ENCODE measurements around the gene NPLOC4.

Gene NPLOC4

DNA sequence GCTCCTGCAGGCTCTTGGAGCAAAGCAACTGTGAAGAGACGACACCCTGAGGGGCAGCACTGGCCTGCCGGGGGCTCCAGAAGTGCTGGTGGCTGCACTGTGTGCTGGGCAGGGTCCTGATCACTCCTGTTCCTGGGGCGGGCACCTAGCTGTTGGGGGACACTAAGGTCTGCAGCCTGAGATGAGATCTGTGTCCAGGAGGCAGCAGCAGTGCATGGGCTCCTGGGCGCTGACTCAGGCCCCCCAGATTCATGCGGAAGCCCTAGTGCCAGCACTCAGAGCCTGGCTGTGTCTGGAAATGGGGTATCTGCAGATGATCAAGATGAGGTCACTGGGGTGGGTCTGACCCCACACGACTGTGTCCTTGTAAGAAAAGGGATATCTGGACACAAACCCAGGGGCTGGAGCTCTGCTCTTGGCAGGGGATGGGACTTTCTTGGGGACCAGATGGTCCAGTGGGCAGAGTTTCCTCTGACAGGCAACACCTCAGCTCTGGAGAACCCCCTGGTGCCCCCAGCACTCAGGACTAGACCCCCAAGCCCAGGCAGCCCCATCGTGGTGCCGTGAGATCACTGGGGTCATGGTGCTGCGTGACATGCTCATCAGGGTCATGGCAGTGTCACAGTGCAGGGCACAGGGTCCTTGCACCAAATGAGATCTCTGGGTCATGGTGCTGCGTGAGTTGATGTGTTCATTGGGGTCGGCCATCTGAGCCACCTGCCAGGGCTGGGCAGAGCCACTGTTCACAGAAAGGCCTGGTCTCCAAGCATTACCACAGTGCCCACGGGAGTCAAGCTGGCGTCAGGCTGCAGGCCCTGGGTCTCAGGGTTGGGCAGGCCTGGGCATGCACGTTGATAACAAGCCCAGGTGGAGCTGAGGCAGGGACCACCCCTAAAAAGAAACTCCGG lies 94.2 kb downstream of the NPLOC4 start:
- TF ChIP-seq, protein P1, sequence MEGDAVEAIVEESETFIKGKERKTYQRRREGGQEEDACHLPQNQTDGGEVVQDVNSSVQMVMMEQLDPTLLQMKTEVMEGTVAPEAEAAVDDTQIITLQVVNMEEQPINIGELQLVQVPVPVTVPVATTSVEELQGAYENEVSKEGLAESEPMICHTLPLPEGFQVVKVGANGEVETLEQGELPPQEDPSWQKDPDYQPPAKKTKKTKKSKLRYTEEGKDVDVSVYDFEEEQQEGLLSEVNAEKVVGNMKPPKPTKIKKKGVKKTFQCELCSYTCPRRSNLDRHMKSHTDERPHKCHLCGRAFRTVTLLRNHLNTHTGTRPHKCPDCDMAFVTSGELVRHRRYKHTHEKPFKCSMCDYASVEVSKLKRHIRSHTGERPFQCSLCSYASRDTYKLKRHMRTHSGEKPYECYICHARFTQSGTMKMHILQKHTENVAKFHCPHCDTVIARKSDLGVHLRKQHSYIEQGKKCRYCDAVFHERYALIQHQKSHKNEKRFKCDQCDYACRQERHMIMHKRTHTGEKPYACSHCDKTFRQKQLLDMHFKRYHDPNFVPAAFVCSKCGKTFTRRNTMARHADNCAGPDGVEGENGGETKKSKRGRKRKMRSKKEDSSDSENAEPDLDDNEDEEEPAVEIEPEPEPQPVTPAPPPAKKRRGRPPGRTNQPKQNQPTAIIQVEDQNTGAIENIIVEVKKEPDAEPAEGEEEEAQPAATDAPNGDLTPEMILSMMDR (IDR thresholded peaks at IDR 0.05): no peak
- no peak for DNase-seq
- Histone ChIP-seq H3K4me1 (peaks cover 0 to under 1% (median 0%) of the 10 kb centered on the region in 4 donors), H3K27me3 (peaks cover 0 to under 1% of the 10 kb centered on the region in 2 donors), H3K9me3 (no peaks in the 10 kb centered on the region), H3K27ac (no peak overlapping the region), H3K36me3 (peaks cover 50 to 96% (median 90%) of the 10 kb centered on the region in 3 donors), H3K4me3 (no peak overlapping the region)
- intact Hi-C loops (cut with DNase I; ENCODE audit: low total_unique reads): no loop called here

DNA sequence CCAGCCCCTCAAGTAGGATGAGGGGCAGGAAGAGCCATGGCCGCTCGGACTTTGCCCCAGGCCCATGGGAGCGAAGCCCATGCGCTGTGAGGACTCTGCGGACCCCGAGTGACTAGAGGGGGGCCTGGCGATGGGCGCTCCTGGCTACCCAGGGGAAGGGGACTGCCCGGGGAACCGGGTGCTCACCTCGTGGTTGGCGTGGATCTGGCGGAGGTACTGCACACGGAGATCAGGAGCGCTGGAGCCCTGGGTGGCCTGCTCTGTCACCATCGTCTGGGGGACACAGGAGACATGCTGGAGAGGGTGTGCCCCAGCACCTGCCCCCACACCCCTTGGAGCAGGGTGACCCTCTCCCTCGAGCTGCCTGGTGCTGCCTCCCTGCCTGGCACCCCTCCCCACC lies 95.8 kb downstream of the NPLOC4 start:
- H3K36me3 ChIP-seq: peaks cover 34 to 81% (median 75%) of the 10 kb centered on the region in 3 donors
- peaks cover 0 to 14% (median 10%) of the 10 kb centered on the region in 4 donors for H3K4me1 ChIP-seq
- no peak for DNase-seq
- no peak overlapping the region for H3K4me3 ChIP-seq
- TF ChIP-seq, protein P1 (IDR thresholded peaks at IDR 0.05): no peak
- H3K9me3 ChIP-seq: no peaks in the 10 kb centered on the region
- H3K27me3 ChIP-seq: peaks cover 0 to 15% of the 10 kb centered on the region in 2 donors
- no peak overlapping the region for H3K27ac ChIP-seq
- intact Hi-C loops (cut with DNase I; ENCODE audit: low total_unique reads): no loop called here

DNA sequence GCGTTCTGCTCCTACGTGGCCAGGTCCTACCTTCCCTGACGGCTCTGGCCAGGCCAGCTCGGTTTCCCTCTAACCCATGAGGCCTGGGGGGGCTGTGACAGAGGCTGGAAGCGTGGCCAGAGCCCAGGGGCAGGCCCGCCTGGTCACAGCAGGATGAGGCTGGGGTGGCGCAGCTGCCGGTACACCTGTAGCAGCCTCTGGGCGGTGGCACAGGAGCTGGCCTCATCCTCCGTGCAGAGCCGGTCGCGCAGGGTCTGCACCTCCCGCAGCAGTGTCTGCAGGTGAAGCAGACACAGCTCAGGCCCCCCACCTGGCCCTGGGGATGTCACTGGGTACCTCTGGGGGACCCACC lies 96.3 kb downstream of the NPLOC4 start:
- DNase-seq: no peak
- Histone ChIP-seq H3K27ac (no peak overlapping the region), H3K4me1 (peaks cover 0 to 14% (median 10%) of the 10 kb centered on the region in 4 donors), H3K27me3 (peaks cover 0 to 15% of the 10 kb centered on the region in 2 donors), H3K4me3 (no peak overlapping the region), H3K9me3 (no peaks in the 10 kb centered on the region), H3K36me3 (peaks cover 30 to 76% (median 70%) of the 10 kb centered on the region in 3 donors)
- TF ChIP-seq, protein P1 (IDR thresholded peaks at IDR 0.05): no peak
- intact Hi-C loops (cut with DNase I; ENCODE audit: low total_unique reads): no loop called here

DNA sequence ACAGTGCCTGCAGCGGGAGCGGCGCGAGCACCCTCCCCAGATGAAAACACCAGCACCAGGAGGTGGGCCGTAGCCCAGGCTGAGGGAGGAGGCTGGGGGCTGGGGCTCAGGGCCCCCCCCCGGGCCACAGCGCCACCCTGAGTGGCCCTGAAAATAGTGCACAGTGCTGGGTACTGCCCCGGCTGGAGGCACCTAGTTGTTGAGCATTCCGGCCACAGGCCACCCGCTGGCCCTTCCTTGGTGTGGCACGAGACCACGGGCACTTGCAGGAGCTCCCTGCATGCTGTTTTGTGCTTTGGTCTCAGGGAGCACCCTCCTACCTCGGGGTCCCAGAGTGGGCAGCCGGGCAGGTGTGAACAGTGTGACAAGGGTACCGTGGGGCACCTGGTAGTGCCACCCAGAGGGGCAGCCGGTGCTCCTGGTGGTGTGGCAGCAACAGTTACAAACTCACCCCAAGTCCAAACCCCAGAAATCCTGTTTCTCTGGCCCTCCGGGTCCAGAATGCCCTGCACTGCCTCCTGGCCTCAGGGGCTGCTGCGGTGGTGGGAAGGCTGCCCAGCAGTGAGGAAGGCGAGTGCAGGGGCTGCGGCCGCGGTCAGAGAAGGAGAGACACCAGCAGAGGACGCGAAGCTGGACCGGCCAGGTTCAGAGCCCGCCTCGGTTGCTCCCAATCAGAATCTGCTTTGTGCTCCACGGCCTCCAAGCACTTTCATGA lies 96.8 kb downstream of the NPLOC4 start:
- TF ChIP-seq, protein P1 (IDR thresholded peaks at IDR 0.05): no peak
- H3K9me3 ChIP-seq: no peaks in the 10 kb centered on the region
- H3K36me3 ChIP-seq: peaks cover 30 to 71% (median 65%) of the 10 kb centered on the region in 3 donors
- no peak for DNase-seq
- peaks cover 0 to 14% (median 10%) of the 10 kb centered on the region in 4 donors for H3K4me1 ChIP-seq
- no peak overlapping the region for H3K27ac ChIP-seq
- intact Hi-C loops (cut with DNase I; ENCODE audit: low total_unique reads): no loop called here
- H3K27me3 ChIP-seq: peaks cover 0 to 15% of the 10 kb centered on the region in 2 donors
- no peak overlapping the region for H3K4me3 ChIP-seq

DNA sequence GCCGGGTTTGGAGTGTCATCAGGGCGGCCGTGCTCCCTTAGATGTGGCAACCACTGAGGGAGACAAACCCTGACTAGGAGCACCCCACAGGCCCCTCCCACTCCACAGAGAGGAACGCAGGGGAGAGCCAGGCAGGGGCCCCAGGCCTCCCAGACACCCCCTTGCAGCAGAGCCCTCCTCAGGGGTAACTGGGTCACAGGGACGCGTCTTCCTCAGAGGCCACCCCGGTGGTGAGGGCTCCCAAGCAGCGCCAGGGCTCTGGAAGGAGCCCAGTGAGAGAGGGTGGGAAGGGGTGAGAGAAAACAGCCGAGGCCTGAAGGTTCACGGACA lies 97.4 kb downstream of the NPLOC4 start:
- intact Hi-C loops (cut with DNase I; ENCODE audit: low total_unique reads): no loop called here
- DNase-seq: no peak
- H3K4me1 ChIP-seq: peaks cover 0 to 14% (median 10%) of the 10 kb centered on the region in 4 donors
- H3K36me3 ChIP-seq: peaks cover 28 to 65% (median 59%) of the 10 kb centered on the region in 3 donors
- TF ChIP-seq, protein P1 (IDR thresholded peaks at IDR 0.05): no peak
- peaks cover 0 to 15% of the 10 kb centered on the region in 2 donors for H3K27me3 ChIP-seq
- no peak overlapping the region for H3K4me3 ChIP-seq
- no peak overlapping the region for H3K27ac ChIP-seq
- H3K9me3 ChIP-seq: no peaks in the 10 kb centered on the region

Data from tibial artery (tissue), 4 donors.